Measurements from ENCODE around the gene ASAP2.

Gene ASAP2

DNA sequence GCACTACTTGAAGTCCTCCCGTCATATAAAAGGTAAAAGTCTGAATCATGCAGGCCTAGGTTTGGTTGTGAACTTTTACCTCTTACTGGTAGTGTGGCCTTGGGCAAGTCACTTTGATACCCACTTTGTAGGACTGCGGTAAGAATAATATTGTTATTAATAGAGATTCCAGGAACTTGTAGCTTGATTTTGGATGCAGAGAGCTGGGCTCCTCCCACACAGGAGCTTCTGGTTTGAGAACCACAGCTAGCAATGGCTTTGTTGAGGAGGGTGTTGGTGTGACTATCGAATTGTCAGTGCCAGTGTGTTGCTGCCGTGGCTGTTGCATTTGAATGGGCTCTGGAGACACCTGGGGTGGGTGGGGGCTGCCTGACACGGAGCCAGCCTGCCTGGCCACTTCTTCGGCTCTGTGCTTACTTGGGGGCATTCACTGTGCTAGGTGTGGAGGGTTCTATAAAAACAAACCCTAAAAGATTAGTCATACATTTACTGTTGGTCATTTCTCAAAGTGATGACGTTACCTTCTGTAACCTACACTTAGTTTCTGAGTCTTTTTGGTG lies 38.5 kb downstream of the ASAP2 start:
- Histone ChIP-seq H3K36me3 (replicated peaks) (no peaks in the 10 kb centered on the region), H3K27me3 (replicated peaks) (no peaks in the 10 kb centered on the region), H3K27ac (no peak overlapping the region), H3K4me3 (ENCODE audit: low read depth, low read length) (no peak overlapping the region)
- in situ Hi-C loops (cut with HindIII; ENCODE audit: low pct_ligation_motif_present, low sequenced_read_pairs): no loop called here
- TF ChIP-seq, protein P1, sequence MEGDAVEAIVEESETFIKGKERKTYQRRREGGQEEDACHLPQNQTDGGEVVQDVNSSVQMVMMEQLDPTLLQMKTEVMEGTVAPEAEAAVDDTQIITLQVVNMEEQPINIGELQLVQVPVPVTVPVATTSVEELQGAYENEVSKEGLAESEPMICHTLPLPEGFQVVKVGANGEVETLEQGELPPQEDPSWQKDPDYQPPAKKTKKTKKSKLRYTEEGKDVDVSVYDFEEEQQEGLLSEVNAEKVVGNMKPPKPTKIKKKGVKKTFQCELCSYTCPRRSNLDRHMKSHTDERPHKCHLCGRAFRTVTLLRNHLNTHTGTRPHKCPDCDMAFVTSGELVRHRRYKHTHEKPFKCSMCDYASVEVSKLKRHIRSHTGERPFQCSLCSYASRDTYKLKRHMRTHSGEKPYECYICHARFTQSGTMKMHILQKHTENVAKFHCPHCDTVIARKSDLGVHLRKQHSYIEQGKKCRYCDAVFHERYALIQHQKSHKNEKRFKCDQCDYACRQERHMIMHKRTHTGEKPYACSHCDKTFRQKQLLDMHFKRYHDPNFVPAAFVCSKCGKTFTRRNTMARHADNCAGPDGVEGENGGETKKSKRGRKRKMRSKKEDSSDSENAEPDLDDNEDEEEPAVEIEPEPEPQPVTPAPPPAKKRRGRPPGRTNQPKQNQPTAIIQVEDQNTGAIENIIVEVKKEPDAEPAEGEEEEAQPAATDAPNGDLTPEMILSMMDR (IDR thresholded peaks at IDR 0.05; ENCODE audit: low read depth, low read length, missing control alignments): no peak
- DNase-seq: no peak

DNA sequence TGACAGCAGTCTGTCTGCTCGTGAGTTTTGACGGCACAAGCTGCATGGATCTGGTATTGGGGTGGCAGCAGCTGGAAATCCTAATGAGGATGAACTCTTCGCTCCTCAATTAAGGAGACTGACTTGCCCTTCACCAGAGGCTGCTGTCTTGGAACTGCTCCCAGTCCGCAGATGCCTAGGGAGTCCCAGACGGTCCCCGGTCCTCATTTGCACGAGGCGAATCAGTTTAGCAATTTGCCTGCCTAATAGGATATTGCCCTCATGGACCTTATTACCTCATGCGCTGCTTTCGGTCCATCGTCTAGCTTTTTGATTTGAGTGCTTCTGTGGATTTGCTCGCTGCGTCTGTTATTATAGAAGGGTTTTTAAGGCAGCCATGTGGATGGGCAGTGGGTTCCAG lies 40.6 kb downstream of the ASAP2 start:
- DNase-seq: no peak
- Histone ChIP-seq H3K27ac (no peak overlapping the region), H3K27me3 (replicated peaks) (no peaks in the 10 kb centered on the region), H3K4me3 (ENCODE audit: low read depth, low read length) (no peak overlapping the region), H3K36me3 (replicated peaks) (no peaks in the 10 kb centered on the region)
- TF ChIP-seq, protein P1 (IDR thresholded peaks at IDR 0.05; ENCODE audit: low read depth, low read length, missing control alignments): no peak
- in situ Hi-C loops (cut with HindIII; ENCODE audit: low pct_ligation_motif_present, low sequenced_read_pairs): no loop called here

DNA sequence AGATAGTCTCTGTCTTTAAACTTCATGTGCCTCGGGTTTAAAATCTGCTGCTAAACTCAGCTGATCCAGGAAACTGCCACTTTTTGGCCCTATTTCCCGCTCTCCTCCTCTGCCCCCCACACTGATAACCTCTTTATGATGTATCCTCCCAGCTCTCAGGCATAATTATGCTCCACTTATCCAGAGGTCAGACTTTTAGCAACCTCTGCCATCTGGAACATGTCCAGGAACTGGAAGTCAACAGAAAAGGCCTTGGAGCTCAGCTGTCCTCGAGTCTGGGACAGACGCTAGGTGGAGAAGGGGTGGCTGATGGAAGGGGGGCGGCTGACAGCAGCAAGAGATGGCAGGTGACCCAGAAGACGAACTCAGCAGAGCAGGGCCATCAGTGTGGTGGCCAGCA lies 41.2 kb downstream of the ASAP2 start:
- no peak for DNase-seq
- TF ChIP-seq, protein P1 (IDR thresholded peaks at IDR 0.05; ENCODE audit: low read depth, low read length, missing control alignments): no peak
- Histone ChIP-seq H3K27ac (no peak overlapping the region), H3K36me3 (replicated peaks) (no peaks in the 10 kb centered on the region), H3K4me3 (ENCODE audit: low read depth, low read length) (no peak overlapping the region), H3K27me3 (replicated peaks) (no peaks in the 10 kb centered on the region)
- in situ Hi-C loops (cut with HindIII; ENCODE audit: low pct_ligation_motif_present, low sequenced_read_pairs): no loop called here

DNA sequence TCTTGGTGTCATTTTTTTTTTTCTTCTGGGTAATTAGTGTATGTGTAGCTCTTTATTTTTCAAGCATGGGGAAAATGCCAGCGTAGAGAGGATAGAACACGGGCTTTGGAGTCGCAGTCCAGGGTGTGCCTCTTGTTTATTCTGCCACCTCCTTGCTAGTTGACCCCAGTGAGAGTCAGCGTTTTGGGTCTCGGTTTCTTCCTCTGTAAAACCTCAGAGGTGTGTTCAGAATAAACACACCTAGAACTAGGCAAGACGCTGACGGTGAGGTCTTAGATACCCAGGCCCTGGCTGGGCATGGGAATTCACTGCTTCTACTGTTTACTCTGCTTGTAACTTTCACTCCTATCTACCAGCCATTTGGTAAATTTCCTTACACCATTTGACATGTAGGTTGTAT lies 41.8 kb downstream of the ASAP2 start:
- TF ChIP-seq, protein P1 (IDR thresholded peaks at IDR 0.05; ENCODE audit: low read depth, low read length, missing control alignments): no peak
- no peak for DNase-seq
- in situ Hi-C loops (cut with HindIII; ENCODE audit: low pct_ligation_motif_present, low sequenced_read_pairs): no loop called here
- Histone ChIP-seq H3K27ac (peak overlapping the region; percentile 70), H3K36me3 (replicated peaks) (no peaks in the 10 kb centered on the region), H3K4me3 (ENCODE audit: low read depth, low read length) (no peak overlapping the region), H3K27me3 (replicated peaks) (no peaks in the 10 kb centered on the region)

DNA sequence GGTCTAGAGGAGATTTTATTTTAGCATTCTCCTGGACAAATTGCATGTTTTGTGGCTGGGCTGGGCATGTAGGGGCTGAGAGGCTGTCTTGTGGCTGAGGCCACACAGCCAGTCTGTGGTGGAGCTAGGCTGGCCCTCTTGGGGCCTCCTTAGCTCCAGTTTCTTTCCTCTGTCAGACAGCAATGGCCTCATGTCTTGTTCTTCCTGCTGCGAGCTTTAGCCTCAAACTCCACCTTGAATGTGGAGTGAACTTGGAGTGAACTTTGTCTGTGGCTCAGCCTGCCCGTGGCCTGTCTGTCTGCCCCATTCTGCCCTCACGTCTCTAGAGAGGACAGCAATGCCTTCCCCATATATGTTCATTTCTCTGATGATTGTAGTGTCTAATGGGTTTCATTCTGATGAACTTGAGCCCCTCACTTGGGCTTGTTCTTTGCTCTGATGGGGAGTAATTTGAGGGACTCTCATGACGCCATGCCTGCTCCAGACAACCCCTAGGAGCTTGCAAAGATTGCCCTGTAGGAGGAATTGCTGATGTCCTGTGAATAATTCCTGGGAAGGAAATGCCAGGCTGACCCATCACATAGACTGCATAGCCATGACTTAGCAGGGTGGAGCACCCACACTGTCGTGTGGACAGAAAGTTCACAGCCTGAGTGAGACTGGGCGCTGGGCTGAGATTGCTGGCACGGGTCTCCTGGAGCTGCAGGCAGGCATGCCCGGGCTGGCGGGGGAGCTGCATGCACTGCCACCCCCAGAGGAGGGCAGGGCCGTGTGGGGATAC lies 42.6 kb downstream of the ASAP2 start:
- H3K27me3 ChIP-seq (replicated peaks): no peaks in the 10 kb centered on the region
- H3K27ac ChIP-seq: peak overlapping the region; percentile 70
- no peak overlapping the region for H3K4me3 ChIP-seq (ENCODE audit: low read depth, low read length)
- H3K36me3 ChIP-seq (replicated peaks): no peaks in the 10 kb centered on the region
- in situ Hi-C loops (cut with HindIII; ENCODE audit: low pct_ligation_motif_present, low sequenced_read_pairs): no loop called here
- TF ChIP-seq, protein P1 (IDR thresholded peaks at IDR 0.05; ENCODE audit: low read depth, low read length, missing control alignments): no peak
- peak; percentile 56 for DNase-seq

All from brain microvascular endothelial cell (primary cell).